ENCODE measurements around the gene SLC25A23.

GRCh38 chr19:6473647-6474046, 14.1 kb upstream of the SLC25A23 start:
- TF ChIP-seq, protein P1, sequence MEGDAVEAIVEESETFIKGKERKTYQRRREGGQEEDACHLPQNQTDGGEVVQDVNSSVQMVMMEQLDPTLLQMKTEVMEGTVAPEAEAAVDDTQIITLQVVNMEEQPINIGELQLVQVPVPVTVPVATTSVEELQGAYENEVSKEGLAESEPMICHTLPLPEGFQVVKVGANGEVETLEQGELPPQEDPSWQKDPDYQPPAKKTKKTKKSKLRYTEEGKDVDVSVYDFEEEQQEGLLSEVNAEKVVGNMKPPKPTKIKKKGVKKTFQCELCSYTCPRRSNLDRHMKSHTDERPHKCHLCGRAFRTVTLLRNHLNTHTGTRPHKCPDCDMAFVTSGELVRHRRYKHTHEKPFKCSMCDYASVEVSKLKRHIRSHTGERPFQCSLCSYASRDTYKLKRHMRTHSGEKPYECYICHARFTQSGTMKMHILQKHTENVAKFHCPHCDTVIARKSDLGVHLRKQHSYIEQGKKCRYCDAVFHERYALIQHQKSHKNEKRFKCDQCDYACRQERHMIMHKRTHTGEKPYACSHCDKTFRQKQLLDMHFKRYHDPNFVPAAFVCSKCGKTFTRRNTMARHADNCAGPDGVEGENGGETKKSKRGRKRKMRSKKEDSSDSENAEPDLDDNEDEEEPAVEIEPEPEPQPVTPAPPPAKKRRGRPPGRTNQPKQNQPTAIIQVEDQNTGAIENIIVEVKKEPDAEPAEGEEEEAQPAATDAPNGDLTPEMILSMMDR (IDR thresholded peaks at IDR 0.05) = no peak
- TF ChIP-seq POLR2A (IDR thresholded peaks at IDR 0.05) (no peak), EP300 (IDR thresholded peaks at IDR 0.05) (no peak)
